DOHH2 (cell line): Measurements from ENCODE around the gene NAV2.

Experiments
- H3F3A ChIP-seq: fragments of 200-600 bp; sonication (generic), shearing (Covaris generic); 2 replicates; pipeline ENCODE4 v1.6.0; 2016; ENCODE audit warnings: antibody characterized with exemption, mild to moderate bottlenecking; ENCODE audit not compliant: control insufficient read depth, insufficient read depth
- H3K27ac ChIP-seq: fragments of 200-600 bp; sonication (generic); 2 replicates; pipeline ENCODE4 v1.5.1; 2014; ENCODE audit warnings: low read depth, mild to moderate bottlenecking, low read length, moderate library complexity
- H3K27me3 ChIP-seq: fragments of 200-600 bp; sonication (generic); 2 replicates; pipeline ENCODE4 v1.6.1; 2014; ENCODE audit warnings: mild to moderate bottlenecking, low read length, mixed read lengths; ENCODE audit not compliant: control insufficient read depth
- H3K36me3 ChIP-seq: fragments of 200-600 bp; sonication (generic); 2 replicates; pipeline ENCODE4 v1.6.1; 2014; ENCODE audit warnings: mild to moderate bottlenecking, low read length, moderate library complexity, mixed read lengths; ENCODE audit not compliant: control insufficient read depth
- H3K4me1 ChIP-seq: fragments of 200-600 bp; sonication (generic); 2 replicates; pipeline ENCODE4 v1.6.1; 2014; ENCODE audit warnings: mild to moderate bottlenecking, low read length, mixed read lengths; ENCODE audit not compliant: control insufficient read depth
- H3K4me2 ChIP-seq: fragments of 200-600 bp; sonication (generic); 2 replicates; pipeline ENCODE4 v1.6.0; 2014; ENCODE audit warnings: mild to moderate bottlenecking, low read length, moderate library complexity
- H3K4me3 ChIP-seq: fragments of 200-600 bp; sonication (generic); 2 replicates; pipeline ENCODE4 v1.5.1; 2014; ENCODE audit warnings: mild to moderate bottlenecking, low read length, mixed read lengths
- H3K79me2 ChIP-seq: fragments of 200-600 bp; sonication (generic); 2 replicates; pipeline ENCODE4 v1.6.1; 2014; ENCODE audit warnings: mild to moderate bottlenecking, low read length, mixed read lengths; ENCODE audit not compliant: control insufficient read depth
- H3K9me2 ChIP-seq: fragments of 200-600 bp; sonication (generic); replicated peaks from 2 replicates; pipeline ENCODE4 v1.6.1; 2014; ENCODE audit warnings: mild to moderate bottlenecking, low read length, mixed read lengths; ENCODE audit not compliant: control insufficient read depth
- H3K9me3 ChIP-seq: fragments of 200-600 bp; sonication (generic); 2 replicates; pipeline ENCODE4 v1.6.1; 2014; ENCODE audit warnings: antibody characterized with exemption, low read length, mixed read lengths; ENCODE audit not compliant: control insufficient read depth, insufficient read depth
- H4K20me1 ChIP-seq: fragments of 200-600 bp; sonication (generic); 2 replicates; pipeline ENCODE4 v1.6.0; 2014; ENCODE audit warnings: low read depth, mild to moderate bottlenecking, antibody characterized with exemption, low read length, moderate library complexity; ENCODE audit not compliant: control insufficient read depth, insufficient read depth
- EZH2phosphoT487 ChIP-seq: fragments of 200-600 bp; sonication (generic); IDR thresholded peaks from 2 replicates; pipeline ENCODE4 v1.6.1; 2017; ENCODE audit warnings: borderline replicate concordance, mild to moderate bottlenecking, antibody characterized with exemption, low read length, moderate library complexity, mixed read lengths
- TF ChIP-seq, protein P1 (sequence below): fragments of 200-600 bp; sonication (generic); IDR thresholded peaks from one replicate; pipeline ENCODE4 v1.5.1; 2014; ENCODE audit warnings: antibody characterized with exemption, mild to moderate bottlenecking, low read depth, low read length; ENCODE audit not compliant: poor library complexity, severe bottlenecking

Gene NAV2

DNA sequence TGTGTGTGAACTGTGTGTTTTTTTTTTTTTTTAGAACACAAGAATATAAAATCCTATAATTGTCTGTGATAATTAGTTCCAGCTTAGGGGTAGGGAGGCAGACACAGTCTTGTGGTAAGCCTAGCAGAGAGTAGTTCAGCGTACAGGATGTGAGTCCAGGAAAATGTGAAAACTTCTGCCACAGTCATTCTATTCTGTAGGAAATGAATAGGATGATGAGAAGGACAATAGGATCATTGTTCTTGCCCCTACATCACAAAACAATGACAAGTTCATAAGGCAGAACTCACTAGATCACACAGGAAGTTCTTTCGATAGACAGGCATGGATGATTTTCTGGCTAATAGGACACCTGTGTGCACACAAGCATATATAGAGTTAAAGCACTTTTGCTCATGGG, 132.2 kb downstream of the NAV2 start:
- H3K27ac ChIP-seq: no peak overlapping the region
- no peak for TF ChIP-seq EZH2phosphoT487
- TF ChIP-seq, protein P1, sequence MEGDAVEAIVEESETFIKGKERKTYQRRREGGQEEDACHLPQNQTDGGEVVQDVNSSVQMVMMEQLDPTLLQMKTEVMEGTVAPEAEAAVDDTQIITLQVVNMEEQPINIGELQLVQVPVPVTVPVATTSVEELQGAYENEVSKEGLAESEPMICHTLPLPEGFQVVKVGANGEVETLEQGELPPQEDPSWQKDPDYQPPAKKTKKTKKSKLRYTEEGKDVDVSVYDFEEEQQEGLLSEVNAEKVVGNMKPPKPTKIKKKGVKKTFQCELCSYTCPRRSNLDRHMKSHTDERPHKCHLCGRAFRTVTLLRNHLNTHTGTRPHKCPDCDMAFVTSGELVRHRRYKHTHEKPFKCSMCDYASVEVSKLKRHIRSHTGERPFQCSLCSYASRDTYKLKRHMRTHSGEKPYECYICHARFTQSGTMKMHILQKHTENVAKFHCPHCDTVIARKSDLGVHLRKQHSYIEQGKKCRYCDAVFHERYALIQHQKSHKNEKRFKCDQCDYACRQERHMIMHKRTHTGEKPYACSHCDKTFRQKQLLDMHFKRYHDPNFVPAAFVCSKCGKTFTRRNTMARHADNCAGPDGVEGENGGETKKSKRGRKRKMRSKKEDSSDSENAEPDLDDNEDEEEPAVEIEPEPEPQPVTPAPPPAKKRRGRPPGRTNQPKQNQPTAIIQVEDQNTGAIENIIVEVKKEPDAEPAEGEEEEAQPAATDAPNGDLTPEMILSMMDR: no peak
- no peak overlapping the region for H3K4me2 ChIP-seq
- no peaks in the 10 kb centered on the region for H3F3A ChIP-seq
- no peaks in the 10 kb centered on the region for H4K20me1 ChIP-seq
- no peaks in the 10 kb centered on the region for H3K9me2 ChIP-seq
- H3K27me3 ChIP-seq: no peaks in the 10 kb centered on the region
- no peaks in the 10 kb centered on the region for H3K9me3 ChIP-seq
- no peaks in the 10 kb centered on the region for H3K79me2 ChIP-seq
- H3K4me3 ChIP-seq: no peak overlapping the region
- H3K36me3 ChIP-seq: no peaks in the 10 kb centered on the region
- H3K4me1 ChIP-seq: no peaks in the 10 kb centered on the region

GRCh38 chr11:19845626-19846025, 133.0 kb downstream of the NAV2 start:
- H3K36me3 ChIP-seq: no peaks in the 10 kb centered on the region

GRCh38 chr11:19846654-19847305, 134.1 kb downstream of the NAV2 start:
- no peak overlapping the region for H3K4me2 ChIP-seq
- no peaks in the 10 kb centered on the region for H3K9me3 ChIP-seq
- H3F3A ChIP-seq: no peaks in the 10 kb centered on the region
- no peaks in the 10 kb centered on the region for H3K36me3 ChIP-seq
- no peaks in the 10 kb centered on the region for H3K27me3 ChIP-seq
- H3K4me3 ChIP-seq: no peak overlapping the region
- no peaks in the 10 kb centered on the region for H3K9me2 ChIP-seq
- no peak overlapping the region for H3K27ac ChIP-seq
- H4K20me1 ChIP-seq: no peaks in the 10 kb centered on the region
- H3K4me1 ChIP-seq: no peaks in the 10 kb centered on the region
- no peak for TF ChIP-seq EZH2phosphoT487
- TF ChIP-seq, protein P1: no peak
- H3K79me2 ChIP-seq: no peaks in the 10 kb centered on the region

More at GRCh38 chr11:19845626-19846025, 133.0 kb downstream of the NAV2 start:
- H3K79me2 ChIP-seq: no peaks in the 10 kb centered on the region
- no peaks in the 10 kb centered on the region for H3K9me3 ChIP-seq
- no peaks in the 10 kb centered on the region for H3K27me3 ChIP-seq
- H3K27ac ChIP-seq: no peak overlapping the region
- no peaks in the 10 kb centered on the region for H3K9me2 ChIP-seq
- no peaks in the 10 kb centered on the region for H3K4me1 ChIP-seq
- no peaks in the 10 kb centered on the region for H4K20me1 ChIP-seq
- no peak for TF ChIP-seq EZH2phosphoT487
- TF ChIP-seq, protein P1: no peak
- no peak overlapping the region for H3K4me2 ChIP-seq
- H3K4me3 ChIP-seq: no peak overlapping the region
- no peaks in the 10 kb centered on the region for H3F3A ChIP-seq
